GM12878 (cell line): ENCODE data around the gene ZNF618.

Experiments used
- CHD2 ChIP-seq: IDR thresholded peaks from 2 replicates; pipeline ENCODE4 v1.6.1; 2011; ENCODE audit warnings: low read depth, low read length, improper control_type of control experiment, borderline replicate concordance
- ETV6 ChIP-seq, 2 experiments: fragments of 450-650 bp in 1 of 2; IDR thresholded peaks in 1 of 2; conservative IDR thresholded peaks in 1 of 2; 2 replicates each; pipeline ENCODE4 v1.6.1; 2014; ENCODE audit warnings: antibody characterized with exemption in 1 of 2, borderline replicate concordance in 1 of 2, low read depth in 1 of 2, mild to moderate bottlenecking in 1 of 2, moderate library complexity in 1 of 2
- EZH2 ChIP-seq: IDR thresholded peaks from 2 replicates; pipeline ENCODE4 v1.6.1; 2012; ENCODE audit warnings: low read depth, mild to moderate bottlenecking, control low read depth, inconsistent platforms, low read length, borderline replicate concordance; ENCODE audit not compliant: control insufficient read depth
- GABPA ChIP-seq: IDR thresholded peaks from 2 replicates; pipeline ENCODE4 v1.6.1; 2014; ENCODE audit warnings: antibody characterized with exemption, low read depth, mild to moderate bottlenecking, inconsistent platforms
- JUNB ChIP-seq: IDR thresholded peaks from 2 replicates; pipeline ENCODE4 v1.6.1; 2016; ENCODE audit warnings: antibody characterized with exemption, mild to moderate bottlenecking
- MXI1 ChIP-seq: fragments of 150-350 bp; IDR thresholded peaks from 2 replicates; pipeline ENCODE4 v1.6.1; 2011; ENCODE audit warnings: low read depth, mild to moderate bottlenecking, inconsistent platforms, low read length, improper control_type of control experiment
- MYC ChIP-seq: IDR thresholded peaks from 2 replicates; pipeline ENCODE4 v1.6.1; 2011; ENCODE audit warnings: mild to moderate bottlenecking, low read length, moderate library complexity, inconsistent platforms; ENCODE audit not compliant: insufficient read depth, insufficient replicate concordance, insufficient read length, severe bottlenecking
- POLR2A ChIP-seq: IDR thresholded peaks from 2 replicates; pipeline ENCODE4 v1.6.1; 2011; ENCODE audit warnings: low read depth, mild to moderate bottlenecking, low read length
- RAD21 ChIP-seq: IDR thresholded peaks from 2 replicates; pipeline ENCODE4 v1.6.1; 2011; ENCODE audit warnings: mild to moderate bottlenecking, low read depth, low read length, moderate library complexity; ENCODE audit not compliant: insufficient read depth
- SPI1 ChIP-seq: IDR thresholded peaks from 2 replicates; pipeline ENCODE4 v1.6.1; 2011; ENCODE audit warnings: low read depth, mild to moderate bottlenecking, low read length, moderate library complexity, borderline replicate concordance; ENCODE audit not compliant: insufficient read depth
- TAF1 ChIP-seq: IDR thresholded peaks from 2 replicates; pipeline ENCODE4 v1.6.1; 2011; ENCODE audit warnings: mild to moderate bottlenecking, low read depth, low read length, borderline replicate concordance
- ZNF24 ChIP-seq: fragments of 450-650 bp; IDR thresholded peaks from 2 replicates; pipeline ENCODE4 v1.6.1; 2017; ENCODE audit warnings: antibody characterized with exemption, mild to moderate bottlenecking
- TF ChIP-seq, protein P1 (sequence below), 3 experiments: IDR thresholded peaks in 2 of 3; conservative IDR thresholded peaks in 1 of 3; 2 replicates each; pipeline ENCODE4 v1.5.1; 2011; ENCODE audit warnings: low read depth in 3 of 3, low read length in 3 of 3, mild to moderate bottlenecking in 3 of 3, control low read depth in 2 of 3, moderate library complexity in 2 of 3, inconsistent platforms in 1 of 3, mixed read lengths in 1 of 3; ENCODE audit not compliant: control insufficient read depth in 2 of 3, insufficient read depth in 1 of 3; ENCODE audit errors: extremely low read depth in 1 of 3

GRCh38 chr9:114006155-114006550 is 130.0 kb downstream of the ZNF618 start:
- TF ChIP-seq, protein P1, sequence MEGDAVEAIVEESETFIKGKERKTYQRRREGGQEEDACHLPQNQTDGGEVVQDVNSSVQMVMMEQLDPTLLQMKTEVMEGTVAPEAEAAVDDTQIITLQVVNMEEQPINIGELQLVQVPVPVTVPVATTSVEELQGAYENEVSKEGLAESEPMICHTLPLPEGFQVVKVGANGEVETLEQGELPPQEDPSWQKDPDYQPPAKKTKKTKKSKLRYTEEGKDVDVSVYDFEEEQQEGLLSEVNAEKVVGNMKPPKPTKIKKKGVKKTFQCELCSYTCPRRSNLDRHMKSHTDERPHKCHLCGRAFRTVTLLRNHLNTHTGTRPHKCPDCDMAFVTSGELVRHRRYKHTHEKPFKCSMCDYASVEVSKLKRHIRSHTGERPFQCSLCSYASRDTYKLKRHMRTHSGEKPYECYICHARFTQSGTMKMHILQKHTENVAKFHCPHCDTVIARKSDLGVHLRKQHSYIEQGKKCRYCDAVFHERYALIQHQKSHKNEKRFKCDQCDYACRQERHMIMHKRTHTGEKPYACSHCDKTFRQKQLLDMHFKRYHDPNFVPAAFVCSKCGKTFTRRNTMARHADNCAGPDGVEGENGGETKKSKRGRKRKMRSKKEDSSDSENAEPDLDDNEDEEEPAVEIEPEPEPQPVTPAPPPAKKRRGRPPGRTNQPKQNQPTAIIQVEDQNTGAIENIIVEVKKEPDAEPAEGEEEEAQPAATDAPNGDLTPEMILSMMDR (IDR thresholded peaks at IDR 0.05 in 2 of 3, conservative IDR thresholded peaks at IDR 0.05 in 1 of 3; ENCODE audit: control insufficient read depth in 2 of 3, extremely low read depth in 1 of 3, insufficient read depth in 1 of 3, low read depth in 3 of 3, low read length in 3 of 3), result no peak
- TF ChIP-seq EZH2, result no peak
- TF ChIP-seq ETV6 (conservative IDR thresholded peaks at IDR 0.05 in 1 of 2, IDR thresholded peaks at IDR 0.05 in 1 of 2; ENCODE audit: borderline replicate concordance in 1 of 2, low read depth in 1 of 2), result no peak
- TF ChIP-seq ZNF24, result no peak
- TF ChIP-seq SPI1, result no peak
- no peak for TF ChIP-seq JUNB
- no peak for TF ChIP-seq POLR2A
- TF ChIP-seq MYC, result no peak
- TF ChIP-seq TAF1, result no peak
- no peak for TF ChIP-seq CHD2
- no peak for TF ChIP-seq RAD21
- no peak for TF ChIP-seq MXI1
- no peak for TF ChIP-seq GABPA
